ENCODE data around the gene MRPL20.
A peak's percentile ranks its signal among the peaks of the same experiment; 100 is the strongest.
"Not testable (repeated sequence)": the region's sequence is repeated elsewhere in the genome, so short reads cannot be mapped to it uniquely, and the experiment has no call there.

The MRPL20 gene

GRCh38 chr1:1407636-1408318 lies 684 bp upstream of the MRPL20 start:
- ATAC-seq (peak; percentile 34), DNase-seq (peak in 1 of 2 donors; percentile 41)
- peak overlapping the region; percentile 93 to 97 for H3K4me3 Mint-ChIP-seq
- peak overlapping the region; percentile 87 to 93 for H3K27ac Mint-ChIP-seq
- no peaks in the 10 kb centered on the region for H3K9me3 Mint-ChIP-seq
- peaks cover 52% of the 10 kb centered on the region for H3K4me1 Mint-ChIP-seq
- no peaks in the 10 kb centered on the region for H3K27me3 Mint-ChIP-seq

GRCh38 chr1:1406101-1406820 lies 832 bp downstream of the MRPL20 start:
- no peak for DNase-seq
- H3K9me3 Mint-ChIP-seq: no peaks in the 10 kb centered on the region
- peaks cover 67% of the 10 kb centered on the region for H3K4me1 Mint-ChIP-seq

DNA sequence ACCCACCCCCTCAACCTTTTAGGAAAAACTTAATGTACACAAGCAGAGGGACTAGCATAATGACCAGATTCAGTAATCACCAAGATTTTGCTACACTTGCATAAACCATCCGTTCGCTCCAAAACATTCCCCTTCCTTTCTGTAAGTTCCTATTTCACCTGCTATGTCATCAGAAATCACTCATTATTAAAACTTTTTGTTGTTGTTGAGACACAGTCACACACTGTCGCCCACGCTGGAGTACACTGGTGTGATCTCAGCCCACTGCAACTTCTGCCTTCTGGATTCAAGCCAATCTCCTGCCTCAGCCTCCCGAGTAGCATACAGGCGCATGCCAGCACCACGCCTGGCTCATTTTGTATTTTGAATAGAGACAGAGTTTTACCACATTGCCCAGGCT lies 3.4 kb downstream of the MRPL20 start:
- Mint-ChIP-seq H3K27ac (peak overlapping the region in 1 of 2 donors; percentile 51), H3K27me3 (no peaks in the 10 kb centered on the region), H3K9me3 (no peaks in the 10 kb centered on the region), H3K4me3 (no peak overlapping the region), H3K4me1 (peaks cover 72% of the 10 kb centered on the region)
- DNase-seq: no peak
- ATAC-seq: no peak

More at GRCh38 chr1:1406101-1406820, 832 bp downstream of the MRPL20 start:
- H3K27me3 Mint-ChIP-seq: no peaks in the 10 kb centered on the region
- peak; percentile 4 for ATAC-seq
- peak overlapping the region; percentile 98 for H3K27ac Mint-ChIP-seq
- peak overlapping the region; percentile 93 to 97 for H3K4me3 Mint-ChIP-seq

DNA sequence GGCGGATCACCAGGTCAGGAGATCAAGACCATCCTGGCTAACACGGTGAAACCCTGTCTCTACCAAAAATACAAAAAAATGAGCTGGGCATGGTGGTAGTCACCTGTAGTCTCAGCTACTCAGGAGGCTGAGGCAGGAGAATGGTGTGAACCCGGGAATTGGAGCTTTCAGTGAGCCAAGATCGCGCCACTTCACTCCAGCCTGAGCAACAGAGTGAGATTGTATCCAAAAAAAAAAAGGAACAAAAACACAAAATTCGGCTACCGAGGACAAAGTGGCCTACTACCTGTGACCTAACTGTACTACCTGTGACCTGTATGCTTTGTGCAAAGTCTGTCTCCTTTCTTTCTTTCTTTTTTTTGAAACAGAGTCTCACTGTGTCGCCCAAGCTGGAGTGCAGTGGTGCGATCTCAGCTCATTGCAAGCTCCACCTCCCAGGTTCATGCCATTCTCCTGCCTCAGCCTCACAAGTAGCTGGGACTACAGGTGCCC lies 4.1 kb downstream of the MRPL20 start:
- peak overlapping the region in 1 of 2 donors; percentile 76 for H3K27ac Mint-ChIP-seq
- H3K9me3 Mint-ChIP-seq, ATAC-seq, H3K4me3 Mint-ChIP-seq, H3K27me3 Mint-ChIP-seq, DNase-seq: not testable (repeated sequence)
- peaks cover 72% of the 10 kb centered on the region for H3K4me1 Mint-ChIP-seq

DNA sequence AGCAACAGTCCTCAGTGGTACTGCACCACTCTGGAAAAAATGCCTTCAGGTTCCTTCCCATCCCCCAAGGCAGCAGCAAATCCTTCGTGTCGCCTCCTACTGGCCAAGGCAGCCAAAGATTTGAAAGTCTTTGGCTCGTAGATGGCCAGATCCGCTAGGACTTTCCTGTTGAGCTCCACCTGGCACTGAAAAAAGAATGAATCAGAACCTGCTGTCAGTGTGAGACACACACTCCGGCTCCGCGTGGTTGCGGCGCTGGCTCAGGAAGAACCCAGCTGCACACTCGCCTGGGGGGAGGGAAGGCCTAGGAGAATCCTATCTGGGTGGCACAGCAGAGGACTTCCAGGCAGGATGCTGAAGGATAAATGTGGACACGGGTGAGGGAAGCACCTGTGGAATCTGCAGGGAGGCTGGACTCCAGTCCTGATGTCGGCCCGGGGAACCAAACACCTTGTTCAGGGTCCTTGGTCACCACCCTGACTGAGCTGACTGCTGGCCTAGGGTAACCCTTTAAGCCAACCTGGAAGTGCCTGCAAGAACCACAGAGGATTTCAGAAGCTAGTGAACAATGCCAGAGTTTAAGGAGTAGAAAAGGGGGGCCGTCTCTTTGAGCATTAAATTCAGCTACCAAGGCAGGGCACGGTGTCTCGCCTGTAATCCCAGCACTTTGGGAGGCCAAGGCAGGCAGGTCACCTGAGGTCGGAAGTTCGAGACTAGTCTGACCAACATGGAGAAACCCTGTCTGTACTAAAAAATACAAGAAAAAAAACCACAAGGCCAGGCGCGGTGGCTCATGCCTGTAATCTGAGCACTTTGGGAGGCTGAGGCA lies 4.8 kb downstream of the MRPL20 start:
- ATAC-seq (no peak), DNase-seq (no peak)
- Mint-ChIP-seq H3K4me1 (peaks cover 79% of the 10 kb centered on the region), H3K27me3 (no peaks in the 10 kb centered on the region), H3K9me3 (no peaks in the 10 kb centered on the region), H3K4me3 (peak overlapping the region in 1 of 2 donors; percentile 16), H3K27ac (peak overlapping the region in 1 of 2 donors; percentile 76)

- Mint-ChIP-seq H3K9me3 (no peaks in the 10 kb centered on the region), H3K4me1 (peaks cover 83% of the 10 kb centered on the region), H3K27me3 (no peaks in the 10 kb centered on the region), H3K4me3 (peak overlapping the region; percentile 93 to 96), H3K27ac (peak overlapping the region; percentile 35 to 95)
- DNase-seq (no peak), ATAC-seq (no peak)
These were observed 5.6 kb downstream of the MRPL20 start for GRCh38 chr1:1401457-1402010.

- H3K9me3 Mint-ChIP-seq: no peaks in the 10 kb centered on the region
These were observed 6.3 kb downstream of the MRPL20 start for GRCh38 chr1:1400576-1401456.

GRCh38 chr1:1399872-1400575 lies 7.1 kb downstream of the MRPL20 start:
- Mint-ChIP-seq H3K4me3 (peak overlapping the region; percentile 93 to 96), H3K9me3 (no peaks in the 10 kb centered on the region), H3K4me1 (peaks cover 78% of the 10 kb centered on the region), H3K27me3 (no peaks in the 10 kb centered on the region), H3K27ac (peak overlapping the region; percentile 96 to 98)
- ATAC-seq: peak; percentile 3
- DNase-seq: peak in 1 of 2 donors; percentile 19

More at GRCh38 chr1:1400576-1401456, 6.3 kb downstream of the MRPL20 start:
- DNase-seq: no peak
- no peak for ATAC-seq
- Mint-ChIP-seq H3K27ac (peak overlapping the region; percentile 95 to 96), H3K4me3 (peak overlapping the region; percentile 93 to 96), H3K4me1 (peaks cover 78% of the 10 kb centered on the region), H3K27me3 (no peaks in the 10 kb centered on the region)

DNA sequence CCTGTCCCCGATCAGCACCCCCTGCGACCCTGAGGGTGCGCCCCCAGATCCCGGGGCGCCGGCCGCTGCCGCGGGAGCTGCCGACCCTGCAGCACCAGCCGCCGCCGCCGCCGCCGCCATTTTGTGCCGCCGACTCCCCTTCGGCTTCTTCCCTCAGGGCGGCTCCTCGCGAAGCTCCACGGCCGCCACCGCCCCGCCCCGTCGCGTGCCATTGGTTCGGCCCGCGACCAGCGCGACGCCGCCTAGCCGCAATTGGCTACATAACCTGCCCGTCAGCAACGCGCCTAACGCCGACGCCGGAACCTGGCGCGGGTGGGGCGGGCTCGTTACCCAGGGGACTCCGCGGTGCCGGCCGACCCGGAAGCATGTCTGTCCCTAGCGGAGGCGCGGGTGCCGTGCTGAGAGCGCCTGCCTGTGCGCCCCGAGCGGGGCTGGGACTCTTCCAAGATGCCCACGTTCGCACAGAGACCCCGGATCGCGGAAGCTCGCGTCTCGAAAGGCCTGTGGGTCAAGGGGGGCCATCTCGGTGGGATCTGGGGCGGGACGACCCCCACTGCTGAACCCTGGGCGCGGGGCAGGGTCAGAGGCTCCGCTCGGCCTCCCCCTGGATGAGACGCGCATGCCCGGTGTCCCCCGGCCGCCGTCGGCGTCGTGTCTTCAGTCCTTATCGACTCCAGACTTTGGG lies 7.8 kb downstream of the MRPL20 start, which contains the start of gene CCNL2:
Gene CCNL2 (minus strand): TSS at position 149 of the 685 bp plus-strand sequence. CDS start 29 bp downstream, at position 120.
- peak; percentile 100 for DNase-seq
- Mint-ChIP-seq H3K27ac (peak within 1 kb of the TSS; percentile 96 to 98), H3K4me3 (peak within 1 kb of the TSS; percentile 93 to 96), H3K4me1 (peaks cover 71% of the 10 kb centered on the region), H3K27me3 (no peaks in the 10 kb centered on the region), H3K9me3 (no peaks in the 10 kb centered on the region)
- ATAC-seq: peak; percentile 98

- ATAC-seq (peak; percentile 6), DNase-seq (no peak)
- Mint-ChIP-seq H3K27me3 (no peaks in the 10 kb centered on the region), H3K4me3 (peak overlapping the region; percentile 93 to 96), H3K4me1 (peaks cover 67% of the 10 kb centered on the region), H3K27ac (peak overlapping the region; percentile 93 to 97), H3K9me3 (no peaks in the 10 kb centered on the region)
These were observed 8.4 kb downstream of the MRPL20 start for GRCh38 chr1:1398677-1399186.

DNA sequence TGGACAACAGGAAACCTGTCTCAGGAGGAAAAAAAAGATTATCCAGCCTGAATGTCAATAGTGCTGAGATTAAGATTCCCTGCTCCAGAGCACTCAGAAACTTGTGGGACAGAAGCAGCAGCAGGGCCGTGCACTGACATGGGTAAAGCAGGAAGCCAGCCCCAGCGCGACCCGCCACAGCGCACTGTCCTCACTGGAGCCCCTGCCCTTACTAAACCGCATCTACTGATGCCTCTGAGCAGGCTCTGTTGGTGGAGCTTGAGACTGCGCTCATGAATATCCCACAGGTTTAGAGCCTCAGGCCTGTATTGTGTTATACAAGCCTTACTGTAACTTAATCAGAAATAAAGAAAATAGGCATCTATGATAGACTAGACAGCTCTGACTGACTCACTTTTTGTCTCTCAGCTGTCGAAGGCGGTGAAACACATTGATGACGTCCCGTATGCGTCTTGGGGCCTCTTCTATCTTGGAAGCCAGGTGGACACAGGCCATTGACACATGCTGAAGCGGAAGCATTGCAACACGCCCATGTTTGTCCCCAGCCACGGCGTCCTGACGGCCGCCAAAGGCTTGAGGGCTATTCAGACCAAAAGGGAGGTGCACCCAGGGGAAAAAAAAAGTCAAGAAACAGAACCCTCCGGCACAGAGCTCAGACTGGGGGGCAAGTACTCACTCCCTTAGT lies 9.1 kb downstream of the MRPL20 start:
- H3K27me3 Mint-ChIP-seq: no peaks in the 10 kb centered on the region
- H3K27ac Mint-ChIP-seq: peak overlapping the region; percentile 93 to 97
- peaks cover 68% of the 10 kb centered on the region for H3K4me1 Mint-ChIP-seq
- ATAC-seq (no peak), DNase-seq (no peak)
- peak overlapping the region; percentile 93 to 96 for H3K4me3 Mint-ChIP-seq
- no peaks in the 10 kb centered on the region for H3K9me3 Mint-ChIP-seq

DNA sequence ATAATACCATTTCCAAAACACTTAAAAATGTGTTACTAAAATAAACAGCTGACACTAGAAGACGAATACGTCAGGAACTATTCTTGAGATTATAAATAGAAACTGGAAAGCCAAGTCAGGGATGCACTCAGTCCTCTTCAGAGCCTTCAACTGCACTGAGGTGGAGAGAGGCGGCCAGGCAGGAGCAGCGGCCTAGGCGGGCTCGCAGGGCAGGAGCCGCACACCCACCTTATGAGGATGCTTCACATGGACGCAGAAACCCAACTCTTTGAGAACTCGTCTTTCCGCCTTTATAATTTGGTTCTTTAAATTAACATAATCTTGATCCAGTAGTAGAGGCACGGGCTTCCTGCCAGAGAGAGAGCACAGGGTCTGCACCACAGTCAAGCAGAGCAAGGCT lies 11.9 kb downstream of the MRPL20 start:
- H3K4me3 Mint-ChIP-seq: peak overlapping the region in 1 of 2 donors; percentile 29
- H3K9me3 Mint-ChIP-seq: no peaks in the 10 kb centered on the region
- no peak for DNase-seq
- H3K27ac Mint-ChIP-seq: peak overlapping the region in 1 of 2 donors; percentile 80
- no peaks in the 10 kb centered on the region for H3K27me3 Mint-ChIP-seq
- ATAC-seq: no peak
- peaks cover 54% of the 10 kb centered on the region for H3K4me1 Mint-ChIP-seq

DNA sequence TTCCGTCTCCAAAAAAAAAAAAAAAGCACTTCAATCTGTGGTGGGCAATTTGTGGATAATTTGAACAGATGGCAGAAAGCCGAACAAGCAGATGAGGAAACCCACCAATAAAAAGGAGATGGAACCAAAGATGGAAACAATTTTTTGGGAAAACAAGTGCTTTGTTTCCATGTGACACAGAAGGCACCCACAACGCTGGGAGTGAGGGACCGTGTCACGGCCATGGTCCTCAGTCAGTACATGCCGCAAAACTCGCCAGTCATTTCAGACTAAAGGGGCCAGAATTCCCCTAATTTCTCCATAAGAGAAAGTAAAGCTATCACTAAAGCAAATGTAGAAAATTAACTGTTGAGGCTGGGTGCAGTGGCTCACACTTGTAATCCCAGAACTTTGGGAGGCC lies 13.0 kb downstream of the MRPL20 start:
- Mint-ChIP-seq H3K9me3 (no peaks in the 10 kb centered on the region), H3K4me3 (no peak overlapping the region), H3K27ac (no peak overlapping the region), H3K27me3 (no peaks in the 10 kb centered on the region), H3K4me1 (peaks cover 46% of the 10 kb centered on the region)
- DNase-seq: no peak
- no peak for ATAC-seq

All from stimulated activated naive CD8-positive, alpha-beta T cell treated with anti-CD3 and anti-CD28 coated beads, Interleukin-15, amount 100 ng/mL, for 72 hours (primary cell).